ENCODE results near the gene CPED1.
"Not testable (repeated sequence)": the region's sequence is repeated elsewhere in the genome, so short reads cannot be mapped to it uniquely, and the experiment has no call there.

CPED1 gene

DNA sequence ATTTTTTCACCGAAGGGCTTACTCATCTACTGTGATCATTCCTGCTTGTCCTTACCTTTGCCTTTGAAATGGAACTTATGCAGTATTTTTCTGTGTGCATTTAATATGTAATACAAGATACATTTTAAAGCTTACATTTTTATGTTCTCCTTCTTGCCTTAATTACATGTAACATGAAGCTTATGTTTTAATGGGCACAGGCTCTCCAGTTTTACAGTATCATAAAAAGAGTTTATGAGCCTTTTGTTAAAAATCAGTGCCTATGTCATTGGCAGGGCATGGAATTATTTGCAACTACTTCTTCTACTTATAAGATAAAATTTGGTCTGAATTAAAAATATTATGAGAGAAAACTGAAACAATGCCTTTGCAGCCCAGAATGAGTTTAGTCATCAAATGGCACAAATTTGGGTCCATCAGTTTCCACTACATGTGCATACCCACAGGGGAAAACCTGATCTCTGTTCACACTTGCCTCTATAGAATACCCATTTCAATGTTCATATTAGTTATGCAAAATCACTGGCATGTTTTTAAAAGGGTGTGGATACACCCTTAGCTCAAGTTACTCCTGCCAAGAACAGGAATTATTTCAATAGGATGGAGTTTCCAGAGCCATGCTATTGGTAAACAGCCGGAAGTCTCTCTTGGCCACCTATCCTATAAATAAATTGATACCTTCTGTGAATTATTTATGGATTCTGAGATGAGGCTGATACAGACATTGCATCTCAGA lies 312.3 kb downstream of the CPED1 start:
- no peak for DNase-seq

DNA sequence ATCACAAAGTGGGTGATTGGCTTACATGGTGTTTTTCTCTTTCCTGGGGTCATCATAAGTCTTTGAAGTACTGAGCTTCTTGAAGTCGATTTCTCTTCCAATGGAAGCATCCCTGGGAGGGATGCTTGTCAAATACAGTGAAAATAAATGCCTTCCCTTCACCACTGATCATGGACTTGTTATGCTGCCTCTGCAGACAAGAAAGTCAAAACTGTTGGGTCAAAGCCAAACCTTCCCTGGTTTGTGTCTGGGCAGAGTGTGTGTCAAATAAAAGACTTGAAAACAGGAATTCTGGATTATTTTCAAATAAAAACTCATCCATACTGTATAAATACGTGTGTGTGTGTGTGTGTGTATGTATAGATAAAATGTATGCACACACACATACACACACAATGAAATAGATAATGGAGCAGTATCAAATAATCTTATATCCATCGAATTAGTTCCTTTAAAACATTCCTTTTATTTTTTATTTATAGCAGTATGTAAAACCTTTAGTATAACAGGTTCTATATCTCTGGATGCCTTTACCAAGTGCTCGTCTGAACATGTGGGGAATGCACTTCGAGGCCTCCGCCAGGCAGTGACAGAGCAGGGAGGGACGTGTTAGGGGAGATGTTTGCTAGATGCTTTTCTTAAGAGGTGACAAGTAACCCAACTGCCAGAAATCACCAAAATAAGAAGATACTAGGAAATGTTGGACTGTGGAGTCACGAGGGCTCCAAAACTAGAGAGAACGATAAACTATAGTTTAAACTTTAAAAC lies 313.1 kb downstream of the CPED1 start:
- DNase-seq, result no peak

DNA sequence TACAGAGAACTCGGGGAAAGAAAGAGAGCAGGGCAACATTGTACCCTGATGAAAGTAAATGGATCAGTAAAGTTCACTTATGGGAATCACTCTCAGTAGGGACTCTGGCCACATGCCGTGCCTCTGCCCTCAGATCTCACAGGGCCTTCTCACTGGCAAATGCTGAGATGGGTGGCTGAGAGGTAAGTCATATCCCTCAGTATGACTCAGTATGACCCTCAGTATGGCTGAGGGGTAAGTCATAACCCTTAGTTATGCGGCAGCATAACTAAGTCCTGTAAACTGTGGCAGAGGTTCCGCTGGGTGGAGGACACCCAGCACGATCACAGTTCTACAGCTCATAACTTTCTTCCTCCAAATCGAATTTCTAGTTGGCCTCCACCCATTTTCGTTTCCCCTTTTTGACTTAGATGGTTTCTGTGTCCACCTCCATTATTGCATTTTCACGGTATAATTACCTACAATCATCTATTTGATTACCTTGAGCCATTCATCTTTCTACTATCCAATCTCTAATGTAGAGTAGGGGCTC lies 313.8 kb downstream of the CPED1 start:
- no peak for DNase-seq

DNA sequence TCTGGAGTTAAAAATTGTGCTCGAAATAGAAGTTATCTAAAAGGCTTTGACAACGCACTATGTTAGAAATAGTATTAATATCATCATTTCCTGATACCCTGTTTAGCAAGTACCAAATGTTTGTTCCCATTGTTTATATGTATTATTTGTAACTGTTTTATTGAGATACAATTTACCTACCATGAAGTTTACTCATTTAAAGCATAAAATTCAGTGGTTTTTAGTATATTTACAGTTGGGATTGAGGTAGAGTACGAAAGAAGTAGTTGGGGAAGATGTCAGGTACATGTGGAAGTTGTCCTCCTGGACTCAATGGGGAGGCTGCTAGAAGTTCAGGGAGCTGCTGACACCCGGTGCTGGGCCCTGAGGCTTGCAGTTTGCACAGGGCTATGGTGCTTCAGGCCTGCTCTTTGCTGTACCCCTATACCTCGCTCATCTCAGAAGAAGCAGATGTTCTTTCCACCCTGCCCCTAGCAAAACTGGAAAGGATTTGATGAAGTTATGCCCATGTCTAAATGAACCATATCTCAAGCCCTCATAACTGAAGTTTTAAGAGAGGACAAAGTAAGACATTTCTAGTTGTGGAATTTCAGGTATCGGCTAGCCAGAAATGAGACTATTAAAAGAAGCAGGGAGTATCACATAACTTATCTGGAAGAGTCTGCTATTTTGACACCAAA lies 315.1 kb downstream of the CPED1 start:
- DNase-seq, result no peak

DNA sequence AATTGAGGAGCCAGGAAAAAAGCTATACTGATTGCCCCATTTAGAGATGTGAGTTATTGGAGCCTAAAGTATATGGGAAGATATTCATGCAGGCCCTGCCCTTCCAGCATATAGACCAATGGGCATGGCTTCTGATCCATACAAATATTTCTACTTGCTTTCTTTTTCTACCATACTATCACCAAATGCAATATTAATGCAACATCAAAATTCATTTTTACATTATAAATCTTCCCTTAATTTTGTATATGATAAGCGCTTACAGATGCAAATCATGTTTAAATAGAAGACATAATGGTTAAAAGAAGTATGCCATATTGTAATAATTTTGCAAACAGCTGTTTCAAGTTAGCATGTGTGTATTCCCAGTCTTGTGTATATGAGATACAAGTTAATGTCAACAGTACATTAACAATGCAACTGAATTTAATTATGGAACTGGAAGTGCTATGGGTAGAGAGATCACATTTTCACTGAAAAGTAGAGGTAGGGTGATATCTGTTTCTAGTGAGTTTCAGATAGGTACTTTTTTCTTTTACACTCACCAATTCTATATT lies 315.7 kb downstream of the CPED1 start:
- DNase-seq, result no peak

DNA sequence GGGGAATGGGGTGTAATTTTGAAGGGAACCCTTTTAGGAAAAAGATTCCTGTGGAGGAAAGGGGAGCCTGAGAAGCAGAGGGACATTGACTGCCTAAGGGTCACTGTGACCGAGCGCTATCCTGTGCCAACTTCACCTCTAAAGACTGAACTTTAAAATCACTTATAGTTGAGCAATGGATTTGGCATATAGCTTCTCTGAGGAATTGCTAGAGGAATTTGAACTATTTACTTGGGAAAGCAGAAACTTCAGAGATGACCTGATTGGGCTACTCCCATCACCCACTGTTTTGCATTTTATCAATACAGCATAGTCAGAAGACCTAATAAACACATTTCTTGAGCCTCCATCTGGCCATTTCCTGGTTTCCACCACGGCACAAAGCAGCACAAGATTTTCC lies 316.6 kb downstream of the CPED1 start:
- DNase-seq, result no peak

DNA sequence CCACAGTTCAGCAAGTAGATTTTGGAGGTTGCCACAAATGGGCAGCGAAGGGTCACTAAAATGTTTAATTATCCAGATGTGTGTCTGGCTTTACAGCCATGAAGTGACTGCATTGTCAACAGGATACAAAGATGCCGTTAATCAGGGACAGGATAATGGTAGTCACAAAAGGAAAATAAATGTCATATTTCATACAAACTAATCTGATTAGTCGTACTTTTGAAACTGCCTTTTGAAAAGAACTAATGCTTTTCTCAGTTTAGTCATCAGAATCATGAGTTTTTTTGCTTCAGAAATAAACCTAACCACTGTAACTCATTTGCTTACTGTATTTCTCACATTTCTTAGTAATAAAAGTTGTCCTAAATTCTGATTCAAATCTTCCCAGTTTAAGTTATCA lies 318.1 kb downstream of the CPED1 start:
- DNase-seq, result no peak

DNA sequence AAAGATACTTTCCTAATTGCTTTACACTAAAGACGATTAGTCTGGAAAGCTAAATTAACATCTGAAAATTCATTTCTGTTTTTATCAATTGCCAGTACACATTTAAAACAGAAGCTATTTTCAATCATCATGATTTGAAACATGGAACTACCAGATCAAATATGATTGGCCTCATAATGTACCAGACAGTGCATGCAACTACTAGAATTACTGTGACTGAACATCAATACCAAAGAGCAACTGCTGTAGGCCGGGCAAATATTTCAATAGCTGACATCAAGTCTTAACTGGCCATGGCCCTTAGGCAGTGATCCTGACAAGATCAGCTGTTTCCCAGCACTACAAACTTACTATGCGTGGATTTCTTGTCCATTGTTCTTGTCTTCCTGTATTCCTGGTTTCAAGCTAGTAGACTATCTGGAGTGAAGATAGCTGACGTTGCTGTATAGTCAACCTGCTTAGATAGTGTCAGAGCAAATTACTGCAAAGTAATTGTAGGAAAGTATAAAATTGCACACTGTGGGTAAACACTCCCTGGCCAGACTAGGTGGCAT lies 318.6 kb downstream of the CPED1 start:
- no peak for DNase-seq

DNA sequence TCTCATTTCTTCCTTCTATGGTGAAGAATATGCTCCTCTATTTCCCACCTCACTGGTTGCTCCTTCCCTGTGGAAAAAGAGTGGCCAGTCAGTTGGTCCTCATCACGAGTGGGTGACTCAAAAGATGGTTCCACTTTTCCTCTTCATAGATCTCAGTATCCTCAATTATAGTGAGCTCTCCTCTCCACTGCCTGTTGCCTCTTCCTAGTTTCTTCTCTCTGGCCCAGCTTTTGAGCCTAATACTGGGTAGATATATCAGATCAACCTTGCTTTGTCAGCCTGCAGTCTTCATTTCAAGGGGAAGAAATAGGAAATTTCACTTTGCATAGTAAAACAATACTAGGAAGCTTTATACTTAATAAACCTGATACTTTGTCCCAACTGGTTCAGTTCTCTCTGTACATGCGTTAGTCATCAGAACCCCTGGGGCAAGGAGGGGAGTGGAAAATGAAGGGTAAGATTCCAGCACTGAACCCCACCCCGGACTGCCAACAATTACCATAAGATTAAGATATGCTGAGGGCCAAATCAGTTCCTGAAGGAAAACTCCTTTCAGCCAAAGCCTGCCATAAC lies 324.8 kb downstream of the CPED1 start:
- DNase-seq, result no peak

DNA sequence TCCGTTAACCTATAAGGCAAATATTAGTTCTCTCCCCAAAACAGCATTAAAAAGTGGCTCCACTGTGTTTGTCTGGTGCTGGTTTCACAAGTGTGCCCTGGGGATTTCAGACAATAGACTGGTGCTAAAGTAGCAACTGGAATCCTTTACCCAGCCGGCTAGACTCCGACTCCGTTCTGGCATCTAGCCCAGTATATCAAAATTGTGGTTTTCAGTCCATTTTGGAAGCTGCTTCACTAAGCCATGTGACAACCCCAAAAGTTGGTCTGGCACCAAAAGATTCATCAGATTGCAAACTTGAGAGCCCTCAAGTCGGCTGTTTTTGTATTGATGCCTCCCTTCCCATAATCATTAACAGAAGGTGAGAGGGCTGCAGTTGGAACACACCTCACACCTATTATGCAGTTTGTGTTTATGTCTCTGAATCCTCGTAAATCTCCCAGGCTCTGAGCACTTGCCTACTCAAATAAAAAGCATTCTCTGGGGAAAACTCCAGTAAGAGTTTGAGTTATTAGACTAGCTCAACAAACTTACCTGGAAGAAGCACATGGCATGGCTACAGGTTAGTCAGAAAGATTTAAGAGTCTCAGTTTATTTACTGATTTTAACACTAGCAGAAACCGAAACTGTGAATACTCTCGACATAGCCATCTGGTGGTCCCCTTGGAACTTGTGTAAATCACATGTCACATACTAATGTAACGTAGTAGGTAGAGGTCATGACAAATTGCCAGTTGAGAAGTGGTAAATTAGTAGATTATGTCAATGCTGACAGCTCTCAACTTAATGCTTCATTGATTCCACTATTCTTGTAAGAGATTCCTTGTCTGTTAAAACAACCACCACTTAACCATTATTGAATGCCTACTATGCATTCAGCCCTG lies 325.5 kb downstream of the CPED1 start:
- DNase-seq, result no peak

DNA sequence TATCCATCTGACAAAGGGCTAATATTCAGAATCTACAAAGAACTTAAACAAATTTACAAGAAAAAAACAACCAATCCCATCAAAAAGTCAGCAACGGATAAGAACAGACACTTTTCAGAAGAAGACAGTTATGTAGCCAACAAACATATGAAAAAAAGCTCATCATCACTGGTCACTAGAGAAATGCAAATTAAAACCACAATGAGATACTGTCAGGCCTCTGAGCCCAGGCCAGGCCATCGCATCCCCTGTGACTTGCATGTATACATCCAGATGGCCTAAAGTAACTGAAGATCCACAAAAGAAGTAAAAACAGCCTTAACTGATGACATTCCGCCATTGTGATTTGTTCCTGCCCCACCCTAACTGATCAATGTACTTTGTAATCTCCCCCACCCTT lies 326.7 kb downstream of the CPED1 start:
- not testable (repeated sequence) for DNase-seq

DNA sequence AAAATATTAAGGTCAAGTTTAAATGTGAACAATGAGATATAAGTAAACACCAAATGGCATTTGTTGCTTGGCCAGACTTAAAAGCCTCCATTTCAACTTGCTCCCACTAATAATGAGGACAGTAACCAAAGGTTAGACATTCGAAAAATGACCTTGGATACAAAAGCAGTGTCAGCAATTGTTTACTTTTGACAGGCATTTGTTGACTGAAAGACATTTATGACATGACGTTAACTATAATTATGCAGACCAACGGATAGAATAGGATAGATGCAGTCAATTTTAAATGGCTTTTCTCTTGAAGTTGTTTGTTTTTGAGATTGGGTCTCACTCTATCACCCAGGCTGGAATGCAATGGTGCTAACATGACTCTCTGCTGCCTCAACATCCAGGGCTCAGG lies 333.9 kb downstream of the CPED1 start:
- DNase-seq, result no peak

DNA sequence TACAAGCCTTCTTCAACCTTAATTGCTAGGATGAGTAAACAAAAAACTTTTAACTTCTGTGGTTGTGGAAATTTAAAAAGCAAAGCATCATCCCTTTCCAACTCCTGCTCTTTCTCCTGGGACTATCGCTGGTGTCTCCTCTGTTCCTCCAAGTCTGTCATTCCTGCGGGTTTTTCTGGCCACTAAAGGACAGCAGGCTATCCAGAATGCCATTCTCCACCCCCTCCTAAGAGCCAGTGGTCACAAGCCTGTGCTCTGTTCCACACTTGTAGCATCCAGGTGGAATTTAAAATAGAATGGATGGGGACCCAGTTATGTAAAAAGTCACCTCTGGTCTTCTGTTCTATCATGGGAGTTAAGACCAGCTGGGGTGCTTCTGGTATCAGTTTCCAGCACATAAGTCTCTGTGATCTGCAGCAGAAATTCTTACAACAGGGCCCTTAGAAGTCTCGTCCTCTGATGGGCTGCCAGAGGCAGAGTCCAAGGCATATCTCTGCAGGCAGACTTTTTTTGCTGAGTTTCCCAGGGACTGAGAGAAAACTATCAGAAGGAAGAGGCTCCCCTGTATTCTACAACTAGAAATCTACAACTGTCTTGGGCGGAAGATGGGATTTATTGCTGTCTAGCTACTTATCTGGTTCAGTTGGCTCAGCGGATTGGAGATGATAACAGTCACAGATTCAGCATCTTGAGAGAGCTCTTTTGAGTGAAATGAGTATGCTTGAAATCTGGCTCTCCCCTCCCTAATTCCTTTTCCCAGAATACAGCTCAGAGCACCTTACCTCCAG lies 335.2 kb downstream of the CPED1 start:
- DNase-seq, result no peak

DNA sequence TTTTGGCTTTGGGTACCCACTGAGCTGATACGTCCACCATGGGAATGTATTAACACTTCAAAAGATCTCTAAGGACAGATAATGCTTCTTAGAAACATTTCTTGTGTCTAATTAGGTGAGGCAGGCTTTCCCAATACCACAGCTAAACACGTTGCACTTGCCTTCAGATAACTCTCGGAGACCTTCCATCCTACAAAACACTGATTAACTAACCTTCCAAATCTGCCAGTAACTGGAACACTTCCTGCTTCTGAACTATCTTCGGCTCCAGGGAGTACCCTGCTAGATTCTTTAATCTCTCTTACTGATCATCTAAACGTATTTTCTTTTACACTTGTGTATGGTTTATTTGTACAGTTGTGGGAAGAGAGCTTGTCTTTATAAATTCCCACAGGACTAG lies 339.2 kb downstream of the CPED1 start:
- DNase-seq, result no peak

DNA sequence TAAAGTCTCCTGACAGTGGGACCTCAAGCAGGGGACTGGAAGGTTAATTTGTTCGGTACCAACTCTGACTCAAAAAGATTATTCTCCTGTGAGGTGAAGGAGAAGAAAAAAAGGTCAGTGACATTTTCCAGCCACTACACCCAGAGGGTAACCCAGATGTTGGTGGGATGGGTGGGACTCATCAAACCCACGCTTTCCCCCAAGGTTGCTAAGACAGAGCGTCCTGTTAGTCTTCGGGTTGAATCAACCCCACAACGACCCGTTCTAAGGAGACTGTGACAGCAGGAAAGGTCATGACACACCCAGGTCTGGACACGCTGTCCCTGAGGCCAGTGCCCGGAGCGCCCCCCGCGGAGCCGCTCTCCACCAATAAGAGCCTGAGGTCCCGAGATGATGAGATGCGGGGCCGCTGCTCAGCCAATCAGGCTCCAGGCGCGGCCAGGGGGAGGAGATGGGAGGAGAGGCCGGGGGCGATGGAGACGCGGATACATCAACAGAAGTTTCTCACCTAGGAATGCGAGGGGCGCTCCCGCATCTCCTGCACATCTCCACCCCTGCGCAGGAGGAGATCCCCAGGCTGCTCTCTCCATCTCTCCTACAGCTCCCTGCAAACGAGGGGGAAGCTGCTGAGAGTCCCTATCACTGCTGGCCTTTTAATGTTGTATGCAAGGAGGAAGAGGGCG lies 340.1 kb downstream of the CPED1 start, which contains the start of gene WNT16:
Gene WNT16, plus strand, starts transcription at position 493 of the 683 bp plus-strand sequence. CDS start 293 bp downstream, outside the sequence.
- peak; percentile 57 for DNase-seq

DNA sequence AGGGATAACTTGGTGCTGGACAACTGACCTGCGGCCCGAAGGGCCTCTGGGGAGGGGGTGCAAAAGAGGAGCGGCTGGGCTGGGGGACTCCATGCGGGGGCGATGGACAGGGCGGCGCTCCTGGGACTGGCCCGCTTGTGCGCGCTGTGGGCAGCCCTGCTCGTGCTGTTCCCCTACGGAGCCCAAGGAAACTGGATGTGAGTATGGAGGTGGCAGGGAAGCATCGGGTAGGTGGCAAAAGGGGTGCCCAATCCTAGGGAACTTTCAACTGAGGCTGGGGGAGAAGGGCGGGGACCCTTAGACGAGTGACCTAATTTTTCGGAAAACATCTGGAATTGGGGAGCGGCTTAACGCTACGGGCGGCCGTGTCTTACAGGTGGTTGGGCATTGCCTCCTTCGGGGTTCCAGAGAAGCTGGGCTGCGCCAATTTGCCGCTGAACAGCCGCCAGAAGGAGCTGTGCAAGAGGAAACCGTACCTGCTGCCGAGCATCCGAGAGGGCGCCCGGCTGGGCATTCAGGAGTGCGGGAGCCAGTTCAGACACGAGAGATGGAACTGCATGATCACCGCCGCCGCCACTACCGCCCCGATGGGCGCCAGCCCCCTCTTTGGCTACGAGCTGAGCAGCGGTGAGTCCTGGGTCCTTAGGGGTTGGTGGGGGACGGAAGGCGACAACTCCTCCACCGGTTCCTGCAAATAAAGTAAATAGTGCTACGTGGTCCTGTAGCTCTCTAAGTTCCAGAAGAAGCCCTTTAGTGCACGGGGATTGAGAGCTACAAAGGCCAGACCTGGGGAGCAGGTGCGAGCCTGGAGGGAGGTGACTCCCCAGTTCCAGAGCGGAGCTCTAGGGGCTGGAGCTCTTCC lies 340.9 kb downstream of the CPED1 start:
- peak; percentile 61 for DNase-seq

DNA sequence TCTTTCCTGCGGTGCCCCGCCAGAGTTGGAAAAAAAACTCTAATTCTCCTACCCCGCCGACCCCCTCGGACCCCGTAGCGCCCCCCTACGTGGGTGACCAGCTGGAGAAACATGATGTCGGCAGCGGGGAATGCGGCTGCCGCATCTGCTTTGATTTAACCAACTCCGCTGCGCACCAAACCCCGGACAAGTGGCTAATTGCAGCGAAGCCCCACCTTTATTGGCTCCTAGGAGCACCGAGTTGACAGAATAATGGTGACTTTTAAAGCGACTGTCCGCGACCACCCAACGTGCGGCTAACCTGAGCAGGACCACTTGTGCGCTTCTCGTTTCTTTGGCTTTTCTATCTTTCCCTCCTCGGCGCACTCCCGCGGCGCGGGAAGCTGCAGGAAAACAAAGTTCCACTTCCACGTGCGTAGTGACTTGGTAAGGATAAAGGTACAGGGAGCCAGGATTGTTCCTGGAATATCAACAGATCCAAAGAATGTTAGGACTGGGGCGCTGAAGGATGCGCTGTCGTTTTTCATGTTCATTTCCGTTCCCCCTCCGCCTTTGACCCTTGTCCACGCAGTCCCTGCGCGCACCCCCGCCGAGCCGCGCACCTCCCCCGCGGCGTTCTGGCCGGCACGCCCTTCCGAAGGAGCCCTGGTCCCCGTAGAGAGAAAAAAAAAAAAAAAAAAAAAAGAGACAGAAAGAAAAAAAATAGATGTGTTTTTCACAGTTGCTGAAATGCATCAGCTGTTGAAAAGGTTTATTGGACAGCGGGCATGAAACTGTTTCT lies 341.7 kb downstream of the CPED1 start:
- DNase-seq, result peak; percentile 57

DNA sequence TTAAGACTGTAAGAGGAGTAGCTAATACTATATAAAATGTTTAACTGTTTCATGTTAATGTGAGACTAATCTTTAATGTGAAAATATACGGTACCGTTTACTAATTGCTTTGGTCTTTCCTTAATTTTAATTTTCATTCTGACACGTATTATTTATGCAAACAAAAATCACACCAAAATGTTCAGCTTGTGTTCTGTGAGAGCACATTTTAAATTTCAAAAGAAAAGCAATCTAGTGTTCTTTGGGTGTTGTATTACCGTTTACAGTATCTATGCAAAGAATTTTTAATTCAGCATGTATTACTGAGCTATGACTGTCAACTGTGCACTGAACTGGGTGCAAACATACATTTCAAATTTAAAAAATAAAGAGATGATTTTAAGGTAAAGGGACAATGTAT lies 342.5 kb downstream of the CPED1 start:
- no peak for DNase-seq
